IPS-18c (cell line): ENCODE results near the gene NET1.

Source experiments
- H3K4me3 ChIP-seq: 2 replicates; pipeline ENCODE4 v1.7.0; 2013; ENCODE audit warnings: low read depth, mild to moderate bottlenecking, low read length, moderate library complexity; ENCODE audit not compliant: insufficient read depth
- H3K9me3 ChIP-seq: one replicate; pipeline ENCODE4 v1.6.1; 2013; ENCODE audit warnings: mild to moderate bottlenecking, low read length, moderate library complexity; ENCODE audit not compliant: control insufficient read depth, insufficient read depth

Gene NET1

GRCh38 chr10:5424751-5425150 is 12.4 kb downstream of the NET1 start:
- Histone ChIP-seq H3K9me3 (no peaks in the 10 kb centered on the region), H3K4me3 (no peak overlapping the region)

GRCh38 chr10:5428133-5428532 is 15.8 kb downstream of the NET1 start:
- peaks cover 4% of the 10 kb centered on the region for H3K9me3 ChIP-seq
- no peak overlapping the region for H3K4me3 ChIP-seq

- H3K9me3 ChIP-seq, result peaks cover 4% of the 10 kb centered on the region
- no peak overlapping the region for H3K4me3 ChIP-seq
These were observed 20.8 kb downstream of the NET1 start for GRCh38 chr10:5433182-5433581.

GRCh38 chr10:5434017-5434753 is 21.8 kb downstream of the NET1 start:
- Histone ChIP-seq H3K4me3 (no peak overlapping the region), H3K9me3 (peaks cover 4% of the 10 kb centered on the region)

- no peak overlapping the region for H3K4me3 ChIP-seq
- peaks cover 4% of the 10 kb centered on the region for H3K9me3 ChIP-seq
These were observed 23.0 kb downstream of the NET1 start for GRCh38 chr10:5435328-5435727.

GRCh38 chr10:5440206-5440605 is 27.8 kb downstream of the NET1 start:
- no peak overlapping the region for H3K4me3 ChIP-seq
- H3K9me3 ChIP-seq, result no peaks in the 10 kb centered on the region

- Histone ChIP-seq H3K9me3 (no peaks in the 10 kb centered on the region), H3K4me3 (no peak overlapping the region)
These were observed 28.7 kb downstream of the NET1 start for GRCh38 chr10:5441106-5441505.

GRCh38 chr10:5442065-5442989 is 30.0 kb downstream of the NET1 start:
- H3K9me3 ChIP-seq, result no peaks in the 10 kb centered on the region
- no peak overlapping the region for H3K4me3 ChIP-seq

- Histone ChIP-seq H3K4me3 (no peak overlapping the region), H3K9me3 (no peaks in the 10 kb centered on the region)
These were observed 30.6 kb downstream of the NET1 start for GRCh38 chr10:5442990-5443370.

GRCh38 chr10:5443429-5443828 is 31.1 kb downstream of the NET1 start:
- Histone ChIP-seq H3K9me3 (no peaks in the 10 kb centered on the region), H3K4me3 (no peak overlapping the region)

GRCh38 chr10:5445006-5445405 is 32.6 kb downstream of the NET1 start:
- Histone ChIP-seq H3K4me3 (no peak overlapping the region), H3K9me3 (no peaks in the 10 kb centered on the region)

GRCh38 chr10:5446390-5446926 is 34.1 kb downstream of the NET1 start:
- peak overlapping the region; percentile 44 for H3K4me3 ChIP-seq

GRCh38 chr10:5447056-5447455 is 34.7 kb downstream of the NET1 start:
- Histone ChIP-seq H3K4me3 (no peak overlapping the region), H3K9me3 (no peaks in the 10 kb centered on the region)

More at GRCh38 chr10:5446390-5446926, 34.1 kb downstream of the NET1 start:
- no peaks in the 10 kb centered on the region for H3K9me3 ChIP-seq

GRCh38 chr10:5447611-5448071 is 35.3 kb downstream of the NET1 start:
- Histone ChIP-seq H3K9me3 (no peaks in the 10 kb centered on the region), H3K4me3 (peak overlapping the region; percentile 34)

- Histone ChIP-seq H3K4me3 (no peak overlapping the region), H3K9me3 (no peaks in the 10 kb centered on the region)
These were observed 36.1 kb downstream of the NET1 start for GRCh38 chr10:5448333-5449001.

- H3K4me3 ChIP-seq, result no peak overlapping the region
- no peaks in the 10 kb centered on the region for H3K9me3 ChIP-seq
These were observed 36.9 kb downstream of the NET1 start for GRCh38 chr10:5449227-5449626.

- H3K9me3 ChIP-seq, result no peaks in the 10 kb centered on the region
- H3K4me3 ChIP-seq, result no peak overlapping the region
These were observed 37.5 kb downstream of the NET1 start for GRCh38 chr10:5449823-5450222.
